Sciatic nerve (tissue), 2 donors: ENCODE results near the gene DTX2. TPM values are rescaled to one million over a fixed set of nuclear protein-coding genes. Genes with fewer than 3 reads are reported as not detected.
"Not testable (repeated sequence)": the region's sequence is repeated elsewhere in the genome, so short reads cannot be mapped to it uniquely, and the experiment has no call there.

Source experiments
- ATAC-seq: fragments of 200-7000 bp; cut with Tn5 transposase; one replicate; pipeline ENCODE4 v1.9.1; 2020; ENCODE audit warnings: mild to moderate bottlenecking, moderate library complexity
- DNase-seq: peaks from one replicate; pipeline ENCODE4 v3.0.0-alpha.2; 2020; ENCODE audit warnings: low spot score
- intact Hi-C: fragments of 100-400 bp; cut with DNase I; formaldehyde crosslinking; loops from one replicate; pipeline ENCODE4 v1.14.2; 2022
- total RNA-seq: library from RNA; stranded (reverse); fragmentation: NEBNext Ultra II Directional; extraction: Animal tissue kit (Norgen Biotek cat#: 25700); gene quantifications from one replicate; pipeline ENCODE4 v1.2.1, GENCODE V29; 2021
- donor health status: DM: no; HTN: no; CAD: no.
- donor health status: DM: no; HTN: no; CAD: no.

Gene DTX2
- total RNA-seq, 1 donor from 2014 or later = 41.2 TPM

DNA sequence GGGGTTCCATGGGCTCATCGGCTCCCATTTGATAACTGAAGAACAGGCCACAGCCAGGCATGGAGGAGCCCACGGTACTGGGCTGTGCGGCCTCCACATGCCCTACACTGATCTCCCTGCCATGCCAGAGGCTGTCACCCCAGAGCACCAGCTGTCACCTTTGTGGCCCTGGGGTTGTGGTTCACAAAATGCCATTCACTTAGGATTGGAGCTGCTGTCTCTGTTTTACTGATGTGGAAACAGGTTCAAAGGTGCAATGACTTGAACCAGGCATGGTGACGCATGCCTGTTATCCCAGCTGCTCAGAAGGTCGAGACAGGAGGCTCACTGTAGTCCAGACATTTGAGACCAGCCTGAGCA lies 44.6 kb downstream of the DTX2 start:
- intact Hi-C loops = no loop called here
- ATAC-seq = no peak
- DNase-seq = no peak

DNA sequence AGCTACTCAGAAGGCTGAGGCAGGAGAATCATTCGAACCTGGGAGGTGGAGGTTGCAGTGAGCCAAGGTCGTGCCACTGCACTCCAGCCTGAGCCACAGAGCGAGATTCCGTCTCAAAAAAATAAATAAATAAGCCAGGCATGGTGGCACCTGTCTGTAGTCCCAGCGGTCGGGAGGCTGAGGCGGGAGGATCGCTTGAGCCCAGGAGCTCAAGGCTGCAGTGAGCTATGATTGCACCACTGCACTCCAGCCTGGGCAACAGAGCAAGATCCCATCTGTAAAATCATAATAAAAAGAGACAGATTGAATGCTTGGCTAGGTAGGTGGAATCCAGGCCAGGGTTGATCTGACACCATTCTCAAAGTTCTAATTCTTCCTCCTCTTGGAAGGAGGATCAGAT lies 45.1 kb downstream of the DTX2 start:
- DNase-seq, intact Hi-C loops, ATAC-seq: not testable (repeated sequence)

- no peak for DNase-seq
- no peak for ATAC-seq
- intact Hi-C loops = no loop called here
Observed at GRCh38 chr7:76507723-76508406, 46.4 kb downstream of the DTX2 start.

- DNase-seq (no peak), ATAC-seq (no peak)
- intact Hi-C loops = no loop called here
Observed at GRCh38 chr7:76509931-76510877, 48.7 kb downstream of the DTX2 start, which contains the start of gene UPK3B. Gene UPK3B, plus strand, starts transcription at chr7:76510552. Its CDS starts 101 bp downstream, at chr7:76510653.

DNA sequence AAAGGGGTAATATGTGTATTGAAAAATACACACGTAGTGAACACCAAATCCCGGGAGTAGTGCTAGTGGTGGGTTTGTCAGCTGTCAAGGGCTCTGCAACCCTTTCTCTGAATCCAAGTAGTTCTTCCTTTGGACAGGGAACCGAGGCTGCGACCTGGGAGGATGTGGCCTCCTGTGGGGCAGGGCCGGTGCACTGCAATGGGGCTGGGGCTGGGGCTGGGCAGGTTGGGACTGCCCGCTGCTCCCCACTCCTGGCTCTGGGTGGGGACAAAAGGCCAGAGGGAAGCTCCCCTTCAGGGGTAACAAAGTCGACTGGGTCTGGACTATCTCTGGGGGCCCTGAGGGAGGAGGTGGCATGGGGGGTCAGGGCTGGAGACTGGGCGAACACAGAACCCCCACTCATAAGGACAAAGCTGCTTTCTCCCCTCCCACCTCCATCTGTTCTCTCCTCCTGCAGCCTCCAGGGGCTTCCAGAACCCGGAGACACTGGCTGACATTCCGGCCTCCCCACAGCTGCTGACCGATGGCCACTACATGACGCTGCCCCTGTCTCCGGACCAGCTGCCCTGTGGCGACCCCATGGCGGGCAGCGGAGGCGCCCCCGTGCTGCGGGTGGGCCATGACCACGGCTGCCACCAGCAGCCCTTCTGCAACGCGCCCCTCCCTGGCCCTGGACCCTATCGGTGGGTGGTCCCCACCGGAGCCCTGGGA lies 49.8 kb downstream of the DTX2 start:
- ATAC-seq, intact Hi-C loops, DNase-seq: not testable (repeated sequence)

DNA sequence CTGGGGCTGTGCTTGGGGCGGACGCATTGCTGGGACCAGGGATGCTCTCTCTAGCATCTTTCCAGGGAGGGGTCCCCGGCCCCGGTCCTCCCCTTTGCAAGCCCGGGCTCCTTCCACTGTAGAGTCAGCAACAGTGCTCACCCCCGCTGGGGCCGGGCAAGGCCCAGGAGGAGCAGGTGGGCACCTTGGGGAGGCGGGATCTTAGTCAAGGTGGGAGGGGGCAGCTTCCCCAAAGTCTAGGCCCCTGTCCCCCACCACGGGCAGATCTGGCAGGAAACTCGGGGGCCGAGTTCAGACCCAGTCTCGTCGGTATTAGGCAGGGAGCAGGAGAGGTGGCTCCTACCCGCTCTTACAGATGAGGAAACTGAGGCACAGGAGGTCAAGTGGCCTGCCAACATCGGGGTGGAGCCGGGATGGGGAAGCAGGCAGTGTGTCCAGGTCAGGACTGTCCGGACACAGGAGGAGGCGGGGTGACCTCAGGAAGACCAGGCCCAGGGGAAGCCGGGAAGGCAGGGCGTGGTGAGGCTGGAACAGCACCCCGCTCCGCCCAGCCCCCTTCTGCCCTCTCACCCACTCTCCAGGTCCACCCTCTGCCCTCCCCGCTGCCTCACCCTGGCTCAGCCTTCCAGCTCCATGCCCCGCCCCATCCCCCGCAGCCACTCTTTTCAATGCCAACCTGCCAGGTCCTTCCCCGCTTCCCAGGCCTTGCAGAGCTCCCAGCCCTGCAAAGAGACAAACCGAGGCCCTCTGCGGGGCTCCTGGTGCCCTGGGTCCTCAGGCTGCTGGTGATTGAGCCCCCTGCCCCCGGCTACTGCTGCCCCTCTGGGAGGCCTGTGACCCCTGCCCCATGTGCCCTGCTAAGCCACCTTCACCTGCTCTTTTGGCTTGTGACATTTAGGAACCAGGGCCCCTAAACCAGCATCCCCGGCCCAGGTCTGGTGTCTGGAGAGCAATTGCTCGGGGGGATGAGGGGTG lies 50.7 kb downstream of the DTX2 start:
- DNase-seq (peak; percentile 53), ATAC-seq (peak; percentile 83)
- intact Hi-C loops = not testable (repeated sequence)

GRCh38 chr7:76512941-76513816 lies 51.7 kb downstream of the DTX2 start:
- ATAC-seq (peak; percentile 27), DNase-seq (peak; percentile 53)

DNA sequence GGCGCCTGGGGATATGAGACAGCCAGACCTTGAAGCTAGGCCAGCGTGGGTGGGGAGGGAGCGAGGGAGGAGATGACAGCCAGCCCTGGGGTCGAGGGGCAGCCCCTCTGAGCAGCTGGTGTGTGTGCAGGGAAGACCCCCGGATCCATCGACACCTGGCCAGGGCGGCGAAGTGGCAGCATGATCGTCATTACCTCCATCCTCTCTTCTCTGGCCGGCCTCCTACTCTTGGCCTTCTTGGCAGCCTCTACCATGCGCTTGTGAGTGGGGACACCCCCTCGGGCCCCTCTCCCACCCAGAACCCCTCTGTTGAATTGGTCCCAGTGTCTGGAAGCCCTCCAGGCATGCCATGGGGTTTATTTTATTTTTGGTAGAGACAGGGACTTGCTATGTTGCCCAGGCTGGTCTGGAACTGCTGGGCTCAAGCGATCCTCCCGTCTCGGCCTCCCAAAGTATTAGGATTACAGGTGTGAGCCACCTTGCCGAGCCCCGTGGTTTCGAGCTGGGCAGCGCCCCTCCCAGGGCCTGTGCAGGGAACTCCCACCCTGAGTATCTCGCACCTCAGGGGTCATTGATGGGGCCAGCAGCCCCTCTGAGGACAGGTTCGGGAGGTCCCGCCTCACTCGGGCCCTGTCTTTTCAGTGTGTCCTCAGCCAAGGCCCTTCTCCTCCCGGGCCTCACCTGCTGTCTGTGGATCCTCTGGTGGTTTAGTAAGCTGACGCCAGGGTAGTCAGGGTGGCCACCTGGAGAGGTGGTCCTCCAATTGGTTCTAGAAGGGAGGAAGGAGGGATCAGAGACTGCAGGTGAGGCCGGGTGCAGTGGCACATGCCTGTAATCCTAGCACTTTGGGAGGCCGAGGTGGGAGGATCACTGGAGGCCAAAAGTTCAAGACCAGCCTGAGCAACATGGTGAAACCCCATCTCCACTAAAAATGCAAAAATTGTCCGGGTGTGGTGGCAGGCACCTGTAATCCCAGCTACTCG lies 52.6 kb downstream of the DTX2 start:
- intact Hi-C loops = no loop called here
- DNase-seq = peak; percentile 59
- ATAC-seq = no peak

More at GRCh38 chr7:76512941-76513816, 51.7 kb downstream of the DTX2 start:
- intact Hi-C loops = no loop called here

GRCh38 chr7:76514926-76515771 lies 53.6 kb downstream of the DTX2 start:
- intact Hi-C loops = no loop called here
- ATAC-seq (no peak), DNase-seq (peak; percentile 41)

DNA sequence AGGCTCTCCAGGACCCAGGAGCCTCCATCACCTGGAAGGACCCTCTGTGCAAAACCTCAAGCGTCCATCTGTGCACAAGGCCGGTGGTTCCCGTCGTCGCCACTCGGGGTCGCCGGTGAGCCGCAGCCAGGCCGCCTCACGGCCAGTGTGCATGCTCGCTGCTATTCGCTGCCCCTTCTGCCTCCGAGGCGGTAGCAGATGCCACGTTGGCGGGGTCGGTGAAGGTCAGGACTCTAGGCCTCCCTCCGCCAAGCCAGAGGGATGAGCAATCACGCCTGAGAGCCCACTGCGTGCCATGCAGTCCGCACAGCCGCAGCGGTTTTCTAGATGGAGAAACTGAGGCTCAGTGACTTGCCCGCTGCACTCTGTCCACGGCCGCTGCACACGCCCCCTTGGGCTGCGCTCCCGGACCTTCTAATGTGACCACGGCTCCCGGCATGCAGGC lies 54.5 kb downstream of the DTX2 start:
- ATAC-seq (no peak), DNase-seq (no peak)
- intact Hi-C loops = no loop called here

GRCh38 chr7:76516932-76517331 lies 55.4 kb downstream of the DTX2 start:
- intact Hi-C loops, ATAC-seq, DNase-seq: not testable (repeated sequence)

DNA sequence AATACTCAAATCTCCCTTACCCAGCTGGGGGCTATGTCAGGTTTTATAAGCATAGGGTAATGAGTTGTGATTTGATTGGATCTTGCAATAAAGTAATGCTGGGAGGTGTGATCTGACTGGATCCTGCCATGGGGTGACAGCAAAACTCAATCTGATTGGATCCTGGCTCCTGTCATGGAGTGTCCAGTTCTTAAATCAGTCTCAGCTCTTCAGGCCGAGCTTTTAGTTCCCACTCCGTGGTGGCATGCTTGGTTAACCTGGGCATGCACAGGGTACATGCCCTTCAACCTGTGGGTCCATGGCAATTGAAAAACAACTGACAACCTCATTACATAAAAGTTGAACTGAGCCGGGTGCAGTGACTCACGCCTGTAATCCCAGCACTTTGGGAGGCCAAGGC lies 64.7 kb downstream of the DTX2 start:
- ATAC-seq, intact Hi-C loops, DNase-seq: not testable (repeated sequence)

DNA sequence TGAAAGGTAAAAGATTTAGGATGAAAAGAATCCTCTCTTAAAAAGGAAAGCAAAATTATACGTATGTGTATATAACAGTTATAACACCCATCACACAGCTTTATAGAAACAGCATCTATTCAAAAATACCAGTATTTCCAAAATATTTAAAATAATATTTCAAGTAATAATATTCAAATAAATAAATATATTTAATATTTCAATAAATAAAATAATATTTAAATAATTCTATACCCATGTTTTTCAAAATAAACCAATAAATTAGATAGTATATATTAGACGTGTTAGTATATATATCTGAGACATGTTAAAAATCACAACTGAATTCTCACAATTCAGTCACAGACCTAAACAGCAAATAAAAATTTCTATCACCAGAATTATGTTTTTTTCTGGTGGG lies 70.1 kb downstream of the DTX2 start:
- ATAC-seq, intact Hi-C loops, DNase-seq: not testable (repeated sequence)

DNA sequence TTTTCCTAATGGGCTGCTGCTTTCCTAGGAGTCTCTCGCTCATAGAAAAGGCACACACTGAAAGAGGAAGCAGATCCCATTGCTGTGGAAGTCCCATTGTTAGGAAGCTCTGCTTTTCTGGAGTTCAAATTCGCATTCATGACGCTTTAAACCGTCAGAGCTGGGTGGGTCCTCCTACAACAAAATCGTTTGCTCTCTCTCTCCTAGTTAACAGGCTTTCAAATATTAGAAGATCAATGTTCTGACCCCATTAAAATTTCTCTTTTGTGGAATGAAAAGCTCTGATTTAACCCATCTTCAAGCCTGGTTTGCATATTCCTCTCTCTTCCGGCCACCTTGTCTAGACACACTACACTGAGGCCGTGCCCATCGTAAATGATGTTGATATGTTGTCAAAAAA lies 81.7 kb downstream of the DTX2 start, which contains the start of gene SPDYE16:
SPDYE16 (minus strand) TSS at position 101 of the 400 bp plus-strand sequence. CDS start 1,838 bp downstream, outside the sequence.
- intact Hi-C loops, ATAC-seq, DNase-seq: not testable (repeated sequence)
